ENCODE data around the gene NABP1.

The NABP1 gene

GRCh38 chr2:191719938-191720337 lies 42.0 kb downstream of the NABP1 start:
- no peak for TF ChIP-seq ARNTL (CRISPR knock-in tag; IDR thresholded peaks at IDR 0.05; ENCODE audit: borderline replicate concordance, low read depth)
- TF ChIP-seq BACH2 (CRISPR knock-in tag; IDR thresholded peaks at IDR 0.05; ENCODE audit: borderline replicate concordance): no peak
- TF ChIP-seq TOX (CRISPR knock-in tag; IDR thresholded peaks at IDR 0.05; ENCODE audit: borderline replicate concordance): no peak
- ATAC-seq: no peak

DNA sequence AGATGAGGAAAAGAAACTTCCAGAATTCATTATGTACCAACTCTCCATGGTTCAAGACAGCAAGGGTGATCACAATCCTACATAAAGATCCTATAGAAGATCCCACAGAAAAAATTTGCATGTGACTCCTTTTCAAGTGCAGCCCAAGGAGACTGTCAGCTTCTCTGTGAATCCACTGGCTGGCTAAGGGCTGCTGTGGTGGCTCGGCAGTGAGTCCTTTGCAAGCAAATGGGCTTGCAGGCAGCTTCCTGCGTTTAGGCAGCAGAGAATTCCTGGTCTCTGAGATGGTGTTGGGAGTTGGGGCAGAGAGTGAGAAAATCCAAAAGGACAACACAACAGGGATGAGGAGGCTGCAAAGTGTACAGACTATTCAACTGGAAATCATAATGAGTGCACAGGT lies 43.4 kb downstream of the NABP1 start:
- ATAC-seq: no peak
- TF ChIP-seq, protein P1, sequence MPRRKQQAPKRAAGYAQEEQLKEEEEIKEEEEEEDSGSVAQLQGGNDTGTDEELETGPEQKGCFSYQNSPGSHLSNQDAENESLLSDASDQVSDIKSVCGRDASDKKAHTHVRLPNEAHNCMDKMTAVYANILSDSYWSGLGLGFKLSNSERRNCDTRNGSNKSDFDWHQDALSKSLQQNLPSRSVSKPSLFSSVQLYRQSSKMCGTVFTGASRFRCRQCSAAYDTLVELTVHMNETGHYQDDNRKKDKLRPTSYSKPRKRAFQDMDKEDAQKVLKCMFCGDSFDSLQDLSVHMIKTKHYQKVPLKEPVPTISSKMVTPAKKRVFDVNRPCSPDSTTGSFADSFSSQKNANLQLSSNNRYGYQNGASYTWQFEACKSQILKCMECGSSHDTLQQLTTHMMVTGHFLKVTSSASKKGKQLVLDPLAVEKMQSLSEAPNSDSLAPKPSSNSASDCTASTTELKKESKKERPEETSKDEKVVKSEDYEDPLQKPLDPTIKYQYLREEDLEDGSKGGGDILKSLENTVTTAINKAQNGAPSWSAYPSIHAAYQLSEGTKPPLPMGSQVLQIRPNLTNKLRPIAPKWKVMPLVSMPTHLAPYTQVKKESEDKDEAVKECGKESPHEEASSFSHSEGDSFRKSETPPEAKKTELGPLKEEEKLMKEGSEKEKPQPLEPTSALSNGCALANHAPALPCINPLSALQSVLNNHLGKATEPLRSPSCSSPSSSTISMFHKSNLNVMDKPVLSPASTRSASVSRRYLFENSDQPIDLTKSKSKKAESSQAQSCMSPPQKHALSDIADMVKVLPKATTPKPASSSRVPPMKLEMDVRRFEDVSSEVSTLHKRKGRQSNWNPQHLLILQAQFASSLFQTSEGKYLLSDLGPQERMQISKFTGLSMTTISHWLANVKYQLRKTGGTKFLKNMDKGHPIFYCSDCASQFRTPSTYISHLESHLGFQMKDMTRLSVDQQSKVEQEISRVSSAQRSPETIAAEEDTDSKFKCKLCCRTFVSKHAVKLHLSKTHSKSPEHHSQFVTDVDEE (CRISPR knock-in tag; IDR thresholded peaks at IDR 0.05): no peak
- no peak for TF ChIP-seq TCF4 (CRISPR knock-in tag; IDR thresholded peaks at IDR 0.05; ENCODE audit: borderline replicate concordance)
- TF ChIP-seq BACH2 (CRISPR knock-in tag; IDR thresholded peaks at IDR 0.05; ENCODE audit: borderline replicate concordance): no peak
- no peak for TF ChIP-seq ZFP30 (CRISPR knock-in tag; IDR thresholded peaks at IDR 0.05)
- no peak for TF ChIP-seq ARNTL (CRISPR knock-in tag; IDR thresholded peaks at IDR 0.05; ENCODE audit: borderline replicate concordance, low read depth)
- no peak for TF ChIP-seq CSDC2 (CRISPR knock-in tag; IDR thresholded peaks at IDR 0.05)
- no peak for TF ChIP-seq ESRRG (CRISPR knock-in tag; IDR thresholded peaks at IDR 0.05)
- no peak for TF ChIP-seq ISL1 (CRISPR knock-in tag; IDR thresholded peaks at IDR 0.05)

DNA sequence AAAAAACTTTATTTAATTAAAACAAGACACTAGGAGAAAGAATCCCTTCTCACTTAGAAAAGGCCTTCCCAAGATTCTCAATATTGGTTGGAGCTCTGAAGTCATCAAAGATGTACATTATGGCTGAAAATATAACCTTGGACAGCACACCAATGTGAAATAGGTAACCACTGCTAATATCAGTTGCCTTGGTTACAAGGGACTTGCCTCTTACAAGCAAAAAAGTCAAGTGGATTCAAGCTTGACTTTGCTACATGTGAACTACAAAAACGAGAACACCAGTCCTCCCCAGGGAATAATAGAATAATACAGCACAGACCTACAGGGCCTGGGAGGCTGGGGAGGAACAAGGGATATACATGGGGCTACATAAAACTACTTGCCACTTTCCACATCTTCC lies 46.1 kb downstream of the NABP1 start:
- no peak for TF ChIP-seq RARB (CRISPR knock-in tag; IDR thresholded peaks at IDR 0.05)
- TF ChIP-seq, protein P1 (CRISPR knock-in tag; IDR thresholded peaks at IDR 0.05): no peak
- no peak for TF ChIP-seq CSRNP3 (CRISPR knock-in tag; IDR thresholded peaks at IDR 0.05)
- TF ChIP-seq BACH2 (CRISPR knock-in tag; IDR thresholded peaks at IDR 0.05; ENCODE audit: borderline replicate concordance): no peak
- no peak for TF ChIP-seq ZC3H10 (CRISPR knock-in tag; IDR thresholded peaks at IDR 0.05)
- TF ChIP-seq ZFP3 (CRISPR knock-in tag; IDR thresholded peaks at IDR 0.05): no peak
- TF ChIP-seq, protein P2, sequence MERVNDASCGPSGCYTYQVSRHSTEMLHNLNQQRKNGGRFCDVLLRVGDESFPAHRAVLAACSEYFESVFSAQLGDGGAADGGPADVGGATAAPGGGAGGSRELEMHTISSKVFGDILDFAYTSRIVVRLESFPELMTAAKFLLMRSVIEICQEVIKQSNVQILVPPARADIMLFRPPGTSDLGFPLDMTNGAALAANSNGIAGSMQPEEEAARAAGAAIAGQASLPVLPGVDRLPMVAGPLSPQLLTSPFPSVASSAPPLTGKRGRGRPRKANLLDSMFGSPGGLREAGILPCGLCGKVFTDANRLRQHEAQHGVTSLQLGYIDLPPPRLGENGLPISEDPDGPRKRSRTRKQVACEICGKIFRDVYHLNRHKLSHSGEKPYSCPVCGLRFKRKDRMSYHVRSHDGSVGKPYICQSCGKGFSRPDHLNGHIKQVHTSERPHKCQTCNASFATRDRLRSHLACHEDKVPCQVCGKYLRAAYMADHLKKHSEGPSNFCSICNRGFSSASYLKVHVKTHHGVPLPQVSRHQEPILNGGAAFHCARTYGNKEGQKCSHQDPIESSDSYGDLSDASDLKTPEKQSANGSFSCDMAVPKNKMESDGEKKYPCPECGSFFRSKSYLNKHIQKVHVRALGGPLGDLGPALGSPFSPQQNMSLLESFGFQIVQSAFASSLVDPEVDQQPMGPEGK (CRISPR knock-in tag; IDR thresholded peaks at IDR 0.05; ENCODE audit: borderline replicate concordance): no peak
- no peak for TF ChIP-seq ARNTL (CRISPR knock-in tag; IDR thresholded peaks at IDR 0.05; ENCODE audit: borderline replicate concordance, low read depth)
- no peak for ATAC-seq

DNA sequence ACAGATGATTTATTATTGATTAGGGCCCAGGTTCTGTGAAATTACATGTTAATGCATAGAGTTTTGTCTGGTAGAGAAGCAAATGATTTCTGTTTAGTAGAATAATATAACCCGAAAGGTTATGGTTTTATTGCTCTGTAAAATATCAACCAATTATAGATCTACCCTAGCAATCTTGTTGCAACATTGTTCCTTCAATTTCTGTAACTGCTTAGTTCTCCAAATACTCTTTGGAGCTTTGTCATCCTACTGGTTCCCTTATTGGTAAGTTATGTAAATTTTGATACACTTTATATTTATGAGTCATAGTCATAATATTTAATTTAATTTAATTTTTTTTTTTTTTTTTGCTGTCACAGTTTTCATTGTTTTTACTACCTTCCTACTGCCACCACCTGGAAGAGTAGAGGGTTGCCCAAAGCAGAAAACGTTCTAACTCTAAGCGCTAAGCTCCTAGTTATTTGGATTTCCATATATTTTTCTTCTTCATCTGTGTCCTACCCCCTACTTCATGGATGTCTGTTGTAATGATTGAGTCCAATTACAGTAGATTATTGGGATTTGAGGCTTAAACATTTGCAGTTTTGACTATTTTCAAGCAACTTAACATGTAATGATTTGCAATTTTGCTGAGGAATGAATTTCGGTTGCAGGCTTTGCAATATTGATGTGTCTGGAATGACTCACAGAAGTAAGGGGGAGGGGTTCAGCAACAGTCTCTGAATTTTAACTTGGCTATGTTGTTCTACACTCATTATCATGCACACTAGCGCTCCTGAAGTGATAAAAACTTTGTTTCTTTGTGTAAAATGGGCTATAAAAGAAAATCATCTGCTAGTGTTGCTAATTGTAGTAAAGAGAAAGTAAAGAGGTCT lies 51.1 kb downstream of the NABP1 start:
- ATAC-seq: peak; percentile 31; the same call in 2 of the 3 replicates
- no peak for TF ChIP-seq GLIS3 (CRISPR knock-in tag; IDR thresholded peaks at IDR 0.05)
- TF ChIP-seq SNAI2 (CRISPR knock-in tag; IDR thresholded peaks at IDR 0.05): no peak
- no peak for TF ChIP-seq ZFP30 (CRISPR knock-in tag; IDR thresholded peaks at IDR 0.05)
- no peak for TF ChIP-seq RARB (CRISPR knock-in tag; IDR thresholded peaks at IDR 0.05)
- no peak for TF ChIP-seq ZNF565 (CRISPR knock-in tag; conservative IDR thresholded peaks at IDR 0.05; ENCODE audit: low read depth)
- TF ChIP-seq TOX (CRISPR knock-in tag; IDR thresholded peaks at IDR 0.05; ENCODE audit: borderline replicate concordance): no peak
- TF ChIP-seq, protein P3, sequence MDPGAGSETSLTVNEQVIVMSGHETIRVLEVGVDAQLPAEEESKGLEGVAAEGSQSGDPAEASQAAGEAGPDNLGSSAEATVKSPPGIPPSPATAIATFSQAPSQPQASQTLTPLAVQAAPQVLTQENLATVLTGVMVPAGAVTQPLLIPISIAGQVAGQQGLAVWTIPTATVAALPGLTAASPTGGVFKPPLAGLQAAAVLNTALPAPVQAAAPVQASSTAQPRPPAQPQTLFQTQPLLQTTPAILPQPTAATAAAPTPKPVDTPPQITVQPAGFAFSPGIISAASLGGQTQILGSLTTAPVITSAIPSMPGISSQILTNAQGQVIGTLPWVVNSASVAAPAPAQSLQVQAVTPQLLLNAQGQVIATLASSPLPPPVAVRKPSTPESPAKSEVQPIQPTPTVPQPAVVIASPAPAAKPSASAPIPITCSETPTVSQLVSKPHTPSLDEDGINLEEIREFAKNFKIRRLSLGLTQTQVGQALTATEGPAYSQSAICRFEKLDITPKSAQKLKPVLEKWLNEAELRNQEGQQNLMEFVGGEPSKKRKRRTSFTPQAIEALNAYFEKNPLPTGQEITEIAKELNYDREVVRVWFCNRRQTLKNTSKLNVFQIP (CRISPR knock-in tag; IDR thresholded peaks at IDR 0.05; ENCODE audit: borderline replicate concordance, low read depth): no peak
- TF ChIP-seq CSRNP3 (CRISPR knock-in tag; IDR thresholded peaks at IDR 0.05): no peak
- TF ChIP-seq BACH2 (CRISPR knock-in tag; IDR thresholded peaks at IDR 0.05; ENCODE audit: borderline replicate concordance): no peak
- TF ChIP-seq ARNTL (CRISPR knock-in tag; IDR thresholded peaks at IDR 0.05; ENCODE audit: borderline replicate concordance, low read depth): no peak
- TF ChIP-seq TCF4 (CRISPR knock-in tag; IDR thresholded peaks at IDR 0.05; ENCODE audit: borderline replicate concordance): no peak

Data from SK-N-SH treated with all-trans-retinoic acid at 6 μM for 48 hours (cell line).